ENCODE measurements around the gene APOA4. TPM values are rescaled to one million over a fixed set of nuclear protein-coding genes. Genes with fewer than 3 reads are reported as not detected.

Gene APOA4
- total and polyA plus RNA-seq, 2 of the 13 experiments (the other 11 are each of a cell fraction or from before 2014, with no cell fraction given) = 3.8 to 7.2 TPM

DNA sequence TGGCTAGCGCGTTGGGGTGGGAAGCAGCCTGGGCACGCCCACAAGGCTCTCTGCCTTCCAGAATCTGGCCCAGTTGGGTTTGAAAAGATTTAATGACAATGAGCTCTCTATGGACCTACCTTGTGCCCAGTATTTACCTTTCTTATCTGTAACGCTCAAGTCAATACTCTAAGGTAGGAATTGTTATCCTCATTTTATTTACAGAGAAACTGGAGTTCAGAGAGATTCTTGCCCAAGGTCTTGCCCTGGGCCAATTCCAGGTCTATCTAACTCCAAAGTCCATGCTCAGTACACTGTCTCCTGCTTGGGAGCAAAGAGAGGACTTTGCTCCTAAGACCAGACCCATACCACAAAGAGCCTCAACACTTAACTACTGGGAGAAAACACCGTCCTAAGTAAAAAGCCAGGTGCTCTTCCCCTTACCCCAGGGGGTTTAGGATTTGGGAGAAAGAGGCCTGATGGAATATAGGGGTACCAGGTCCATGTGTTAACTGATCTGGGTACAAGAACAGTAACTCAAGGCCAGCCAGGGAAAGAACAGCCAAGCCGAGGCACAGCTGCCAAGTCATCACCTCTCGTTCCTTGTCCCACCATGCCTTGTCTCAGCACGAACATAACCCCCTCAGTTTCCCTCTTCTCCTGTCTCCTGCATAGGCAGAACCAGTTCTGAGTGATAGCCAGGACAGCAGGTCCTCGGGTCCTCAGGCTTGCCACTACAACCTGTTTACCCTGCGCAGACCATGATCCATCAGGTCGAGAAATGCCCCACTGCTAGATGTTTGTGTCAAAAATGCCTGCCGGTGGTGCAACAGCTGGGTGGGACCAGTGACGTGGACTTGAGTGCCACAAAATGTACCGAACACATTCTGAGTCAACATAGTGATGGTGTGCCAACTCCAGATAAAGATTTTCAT is 14.6 kb downstream of the APOA4 start (continued):
- TF ChIP-seq PBX2 (CRISPR knock-in tag; IDR thresholded peaks at IDR 0.05) (peak; percentile 52; the same call in 1 of the 2 replicates), SNAPC5 (CRISPR knock-in tag; IDR thresholded peaks at IDR 0.05; ENCODE audit: borderline replicate concordance) (0 out of 2 replicates have a peak, but pooled peaks have one; percentile 66), RBM22 (optimal IDR thresholded peaks at IDR 0.05; ENCODE audit: low read length) (peak; percentile 42), FOSL1 (CRISPR knock-in tag; IDR thresholded peaks at IDR 0.05; ENCODE audit: borderline replicate concordance) (no peak), PHF20 (CRISPR knock-in tag; IDR thresholded peaks at IDR 0.05) (no peak), HNRNPLL (IDR thresholded peaks at IDR 0.05; ENCODE audit: low read depth, low read length, poor library complexity, severe bottlenecking) (no peak), PHF5A (CRISPR knock-in tag; IDR thresholded peaks at IDR 0.05; ENCODE audit: low read depth, unreplicated experiment) (no peak), POLR2AphosphoS2 (IDR thresholded peaks at IDR 0.05; ENCODE audit: low read depth, low read length) (no peak), KLF11 (CRISPR knock-in tag; IDR thresholded peaks at IDR 0.05) (no peak; the same call in none of the 2 replicates), ZNF414 (CRISPR knock-in tag; IDR thresholded peaks at IDR 0.05) (peak; percentile 72; the same call in 1 of the 2 replicates), PCBP1 (IDR thresholded peaks at IDR 0.05; ENCODE audit: borderline replicate concordance, low read depth, low read length) (no peak), TOE1 (CRISPR knock-in tag; IDR thresholded peaks at IDR 0.05) (peak; percentile 21; the same call in 1 of the 2 replicates), GMEB2 (CRISPR knock-in tag; IDR thresholded peaks at IDR 0.05; ENCODE audit: low read depth) (no peak), TERF1 (CRISPR knock-in tag; IDR thresholded peaks at IDR 0.05) (no peak), SP1 (IDR thresholded peaks at IDR 0.05) (no peak), SP1 (CRISPR knock-in tag; IDR thresholded peaks at IDR 0.05) (peak; percentile 63), RFX5 (IDR thresholded peaks at IDR 0.05; ENCODE audit: low read depth, low read length) (no peak), ZNF652 (CRISPR knock-in tag; IDR thresholded peaks at IDR 0.05; ENCODE audit: borderline replicate concordance, low read depth) (peak; percentile 64; the same call in 1 of the 2 replicates), ZBTB3 (CRISPR knock-in tag; IDR thresholded peaks at IDR 0.05; ENCODE audit: borderline replicate concordance, low read depth) (no peak), ZNF33A (CRISPR knock-in tag; IDR thresholded peaks at IDR 0.05; ENCODE audit: borderline replicate concordance) (no peak)
- TF ChIP-seq, protein P1, sequence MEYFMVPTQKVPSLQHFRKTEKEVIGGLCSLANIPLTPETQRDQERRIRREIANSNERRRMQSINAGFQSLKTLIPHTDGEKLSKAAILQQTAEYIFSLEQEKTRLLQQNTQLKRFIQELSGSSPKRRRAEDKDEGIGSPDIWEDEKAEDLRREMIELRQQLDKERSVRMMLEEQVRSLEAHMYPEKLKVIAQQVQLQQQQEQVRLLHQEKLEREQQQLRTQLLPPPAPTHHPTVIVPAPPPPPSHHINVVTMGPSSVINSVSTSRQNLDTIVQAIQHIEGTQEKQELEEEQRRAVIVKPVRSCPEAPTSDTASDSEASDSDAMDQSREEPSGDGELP (IDR thresholded peaks at IDR 0.05; ENCODE audit: borderline replicate concordance, low read depth) = peak; percentile 79; the same call in 1 of the 2 replicates
- TF ChIP-seq, protein P2, sequence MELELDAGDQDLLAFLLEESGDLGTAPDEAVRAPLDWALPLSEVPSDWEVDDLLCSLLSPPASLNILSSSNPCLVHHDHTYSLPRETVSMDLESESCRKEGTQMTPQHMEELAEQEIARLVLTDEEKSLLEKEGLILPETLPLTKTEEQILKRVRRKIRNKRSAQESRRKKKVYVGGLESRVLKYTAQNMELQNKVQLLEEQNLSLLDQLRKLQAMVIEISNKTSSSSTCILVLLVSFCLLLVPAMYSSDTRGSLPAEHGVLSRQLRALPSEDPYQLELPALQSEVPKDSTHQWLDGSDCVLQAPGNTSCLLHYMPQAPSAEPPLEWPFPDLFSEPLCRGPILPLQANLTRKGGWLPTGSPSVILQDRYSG (CRISPR knock-in tag; IDR thresholded peaks at IDR 0.05) = peak; percentile 61; the same call in 1 of the 2 replicates

Data from HepG2 (cell line).